Measurements from ENCODE around the gene C5AR2.

C5AR2 gene

DNA sequence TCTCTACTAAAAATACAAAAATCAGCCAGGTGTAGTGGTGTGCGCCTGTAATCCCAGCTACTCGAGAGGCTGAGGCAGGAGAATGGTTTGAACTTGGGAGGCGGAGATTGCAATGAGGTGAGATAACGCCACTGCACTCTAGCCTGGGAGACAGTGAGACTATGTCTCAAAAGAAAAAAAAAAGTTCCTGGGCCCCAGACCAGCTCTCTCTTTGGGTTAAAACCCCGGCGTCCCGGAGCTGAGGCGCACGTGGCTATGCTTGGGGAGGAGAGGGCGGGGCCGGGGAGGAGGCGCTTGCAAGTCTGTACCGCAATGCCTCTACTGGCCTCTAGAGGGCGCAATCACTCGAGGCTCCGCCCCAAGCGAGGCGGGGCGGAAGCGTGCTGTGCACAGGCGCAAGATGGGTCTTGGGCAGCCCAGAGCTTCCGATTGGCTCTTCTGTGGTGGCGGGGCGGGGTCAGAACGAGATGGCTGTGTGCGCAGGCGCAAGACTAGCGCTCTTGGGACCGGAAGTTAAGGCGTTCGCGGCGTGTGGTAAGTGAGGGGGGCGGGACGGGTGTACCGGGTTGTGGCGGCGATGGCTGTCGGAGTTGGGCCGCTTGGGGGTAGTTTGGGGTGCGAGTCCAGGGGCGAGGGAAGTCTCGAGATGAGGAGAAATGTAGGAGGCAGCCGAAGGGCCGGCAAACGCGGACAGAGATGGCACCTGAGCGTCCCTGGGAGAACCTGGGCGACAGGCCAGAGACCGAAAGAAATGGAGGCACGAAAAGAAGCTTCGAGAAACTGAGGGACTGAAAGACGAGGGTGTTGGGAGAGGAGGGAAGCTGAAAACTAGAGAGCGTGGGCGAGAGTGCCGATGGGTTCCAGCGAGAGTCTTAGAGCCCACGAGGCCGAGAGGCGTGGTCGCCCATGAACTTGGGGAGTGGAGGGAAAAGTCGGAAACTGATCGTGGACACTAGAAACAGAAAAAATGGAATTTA lies 17.1 kb downstream of the C5AR2 start, which contains the start of gene DHX34:
DHX34 (plus strand) TSS at position 497 of the 977 bp plus-strand sequence. CDS start 3,716 bp downstream, outside the sequence.
- H3K4me1 ChIP-seq (ENCODE audit: control insufficient read depth, low read length): peaks cover 54% of the 10 kb centered on the region
- H3K27ac ChIP-seq (ENCODE audit: low read depth, low read length): peak within 1 kb of the TSS; percentile 62
- no peak for TF ChIP-seq EZH2phosphoT487 (IDR thresholded peaks at IDR 0.05; ENCODE audit: borderline replicate concordance, low read length)
- TF ChIP-seq, protein P1, sequence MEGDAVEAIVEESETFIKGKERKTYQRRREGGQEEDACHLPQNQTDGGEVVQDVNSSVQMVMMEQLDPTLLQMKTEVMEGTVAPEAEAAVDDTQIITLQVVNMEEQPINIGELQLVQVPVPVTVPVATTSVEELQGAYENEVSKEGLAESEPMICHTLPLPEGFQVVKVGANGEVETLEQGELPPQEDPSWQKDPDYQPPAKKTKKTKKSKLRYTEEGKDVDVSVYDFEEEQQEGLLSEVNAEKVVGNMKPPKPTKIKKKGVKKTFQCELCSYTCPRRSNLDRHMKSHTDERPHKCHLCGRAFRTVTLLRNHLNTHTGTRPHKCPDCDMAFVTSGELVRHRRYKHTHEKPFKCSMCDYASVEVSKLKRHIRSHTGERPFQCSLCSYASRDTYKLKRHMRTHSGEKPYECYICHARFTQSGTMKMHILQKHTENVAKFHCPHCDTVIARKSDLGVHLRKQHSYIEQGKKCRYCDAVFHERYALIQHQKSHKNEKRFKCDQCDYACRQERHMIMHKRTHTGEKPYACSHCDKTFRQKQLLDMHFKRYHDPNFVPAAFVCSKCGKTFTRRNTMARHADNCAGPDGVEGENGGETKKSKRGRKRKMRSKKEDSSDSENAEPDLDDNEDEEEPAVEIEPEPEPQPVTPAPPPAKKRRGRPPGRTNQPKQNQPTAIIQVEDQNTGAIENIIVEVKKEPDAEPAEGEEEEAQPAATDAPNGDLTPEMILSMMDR (IDR thresholded peaks at IDR 0.05; ENCODE audit: low read depth, low read length, poor library complexity, severe bottlenecking): peak; percentile 95
- peak within 1 kb of the TSS; percentile 94 for H3K4me2 ChIP-seq (ENCODE audit: low read length)
- no peaks in the 10 kb centered on the region for H3K27me3 ChIP-seq (ENCODE audit: control insufficient read depth, low read length)
- H3K9me2 ChIP-seq (replicated peaks; ENCODE audit: control insufficient read depth, low read length): no peaks in the 10 kb centered on the region
- no peaks in the 10 kb centered on the region for H3K9me3 ChIP-seq (ENCODE audit: control insufficient read depth, insufficient read depth, low read length)
- H4K20me1 ChIP-seq (ENCODE audit: control insufficient read depth, insufficient read depth, low read depth, low read length): no peaks in the 10 kb centered on the region
- 0 out of 2 replicates have a peak, but pooled peaks cover 1% of the 10 kb centered on the region for H3F3A ChIP-seq (ENCODE audit: control insufficient read depth, insufficient read depth)
- peaks cover 37% of the 10 kb centered on the region for H3K36me3 ChIP-seq (ENCODE audit: control insufficient read depth, low read length)
- peak within 1 kb of the TSS; percentile 93 for H3K4me3 ChIP-seq (ENCODE audit: low read length)
- H3K79me2 ChIP-seq (ENCODE audit: control insufficient read depth, low read length): peaks cover 50% of the 10 kb centered on the region

DNA sequence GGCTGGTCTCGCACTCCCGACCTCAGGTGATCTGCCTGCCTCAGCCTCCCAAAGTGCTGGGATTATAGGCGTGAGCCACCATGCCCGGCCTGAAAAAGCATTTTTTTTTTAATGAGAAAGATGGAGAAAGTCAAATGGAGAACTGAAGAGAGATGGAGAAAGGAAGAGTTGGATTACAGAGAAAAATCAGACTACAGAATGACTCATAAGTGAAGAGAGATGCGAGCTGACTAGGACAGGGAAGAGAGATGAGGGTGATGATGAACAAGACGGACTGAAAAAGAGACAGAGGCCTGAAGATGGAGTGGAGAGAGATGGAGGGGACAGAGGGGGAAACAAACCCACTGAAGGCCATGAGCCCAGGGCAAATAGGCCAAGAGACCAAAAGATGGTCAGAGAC lies 18.7 kb downstream of the C5AR2 start:
- Histone ChIP-seq H3K4me2 (ENCODE audit: low read length) (peak overlapping the region; percentile 94), H3F3A (ENCODE audit: control insufficient read depth, insufficient read depth) (no peaks in the 10 kb centered on the region)

DNA sequence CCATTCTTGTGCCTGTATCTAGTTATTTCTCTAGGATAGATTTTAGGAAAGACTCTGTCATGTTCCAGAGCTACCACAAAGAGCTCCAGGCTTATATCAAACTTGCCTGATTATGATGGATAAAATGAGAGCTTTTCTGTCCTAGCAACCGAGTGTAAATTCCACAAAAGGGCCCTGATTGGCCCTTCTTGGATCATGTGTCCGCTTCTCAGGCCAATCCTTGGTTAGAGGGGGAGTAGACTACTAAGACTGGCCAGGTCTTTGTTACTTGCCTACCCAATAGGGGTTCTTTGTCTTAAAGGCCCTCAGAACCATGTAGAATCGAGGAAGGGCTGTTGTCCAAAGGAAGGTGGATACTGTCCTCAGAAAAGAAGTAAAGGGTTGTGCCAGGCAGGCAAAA lies 19.6 kb downstream of the C5AR2 start:
- no peaks in the 10 kb centered on the region for H3K9me2 ChIP-seq (replicated peaks; ENCODE audit: control insufficient read depth, low read length)
- peak overlapping the region; percentile 32 for H3K4me3 ChIP-seq (ENCODE audit: low read length)
- peak overlapping the region; percentile 94 for H3K4me2 ChIP-seq (ENCODE audit: low read length)
- H3K79me2 ChIP-seq (ENCODE audit: control insufficient read depth, low read length): peaks cover 67% of the 10 kb centered on the region
- H3K9me3 ChIP-seq (ENCODE audit: control insufficient read depth, insufficient read depth, low read length): no peaks in the 10 kb centered on the region
- TF ChIP-seq, protein P1 (IDR thresholded peaks at IDR 0.05; ENCODE audit: low read depth, low read length, poor library complexity, severe bottlenecking): no peak
- no peak for TF ChIP-seq EZH2phosphoT487 (IDR thresholded peaks at IDR 0.05; ENCODE audit: borderline replicate concordance, low read length)
- H4K20me1 ChIP-seq (ENCODE audit: control insufficient read depth, insufficient read depth, low read depth, low read length): no peaks in the 10 kb centered on the region
- peaks cover 57% of the 10 kb centered on the region for H3K36me3 ChIP-seq (ENCODE audit: control insufficient read depth, low read length)
- peak overlapping the region; percentile 20; the same call in 1 of the 2 replicates for H3K27ac ChIP-seq (ENCODE audit: low read depth, low read length)
- peaks cover 48% of the 10 kb centered on the region for H3K4me1 ChIP-seq (ENCODE audit: control insufficient read depth, low read length)
- H3F3A ChIP-seq (ENCODE audit: control insufficient read depth, insufficient read depth): no peaks in the 10 kb centered on the region
- H3K27me3 ChIP-seq (ENCODE audit: control insufficient read depth, low read length): no peaks in the 10 kb centered on the region

More for the DNA sequence above, 18.7 kb downstream of the C5AR2 start:
- Histone ChIP-seq H3K9me3 (ENCODE audit: control insufficient read depth, insufficient read depth, low read length) (no peaks in the 10 kb centered on the region), H3K27me3 (ENCODE audit: control insufficient read depth, low read length) (no peaks in the 10 kb centered on the region), H3K27ac (ENCODE audit: low read depth, low read length) (peak overlapping the region; percentile 17; the same call in 1 of the 2 replicates), H3K4me1 (ENCODE audit: control insufficient read depth, low read length) (peaks cover 54% of the 10 kb centered on the region), H3K9me2 (replicated peaks; ENCODE audit: control insufficient read depth, low read length) (no peaks in the 10 kb centered on the region), H3K79me2 (ENCODE audit: control insufficient read depth, low read length) (peaks cover 62% of the 10 kb centered on the region), H4K20me1 (ENCODE audit: control insufficient read depth, insufficient read depth, low read depth, low read length) (no peaks in the 10 kb centered on the region), H3K36me3 (ENCODE audit: control insufficient read depth, low read length) (peaks cover 50% of the 10 kb centered on the region), H3K4me3 (ENCODE audit: low read length) (peak overlapping the region; percentile 93)
- no peak for TF ChIP-seq EZH2phosphoT487 (IDR thresholded peaks at IDR 0.05; ENCODE audit: borderline replicate concordance, low read length)
- TF ChIP-seq, protein P1 (IDR thresholded peaks at IDR 0.05; ENCODE audit: low read depth, low read length, poor library complexity, severe bottlenecking): no peak

Measured in DOHH2 (cell line).